ENCODE data around the gene TUBE1.
"Not testable (repeated sequence)": the region's sequence is repeated elsewhere in the genome, so short reads cannot be mapped to it uniquely, and the experiment has no call there.

The TUBE1 gene

DNA sequence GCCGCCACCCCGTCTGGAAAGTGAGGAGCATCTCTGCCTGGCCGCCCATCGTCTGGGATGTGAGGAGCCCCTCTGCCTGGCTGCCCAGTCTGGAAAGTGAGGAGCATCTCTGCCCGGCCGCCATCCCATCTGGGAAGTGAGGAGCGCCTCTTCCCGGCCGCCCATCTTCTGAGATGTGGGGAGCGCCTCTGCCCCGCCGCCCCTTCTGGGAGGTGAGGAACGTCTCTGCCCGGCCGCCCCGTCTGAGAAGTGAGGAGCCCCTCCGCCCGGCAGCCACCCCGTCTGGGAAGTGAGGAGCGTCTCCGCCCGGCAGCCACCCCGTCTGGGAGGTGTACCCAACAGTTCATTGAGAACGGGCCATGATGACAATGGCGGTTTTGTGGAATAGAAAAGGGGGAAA lies 39.8 kb downstream of the TUBE1 start:
- H3K36me3 ChIP-seq (ENCODE audit: control insufficient read depth in 2 of 2, insufficient read depth in 2 of 2, low read length in 2 of 2); H3K9me3 ChIP-seq (ENCODE audit: control insufficient read depth in 2 of 2, low read length in 2 of 2); H3K9ac ChIP-seq (ENCODE audit: low read length in 2 of 2); H3K27me3 ChIP-seq (ENCODE audit: control insufficient read depth in 1 of 2, insufficient read depth in 2 of 2, low read length in 2 of 2); H3K4me3 ChIP-seq (ENCODE audit: low read length in 2 of 2); H3K27ac ChIP-seq (ENCODE audit: low read length): not testable (repeated sequence)
- H3K4me1 ChIP-seq (ENCODE audit: control insufficient read depth, insufficient read depth, low read length) = peaks cover 21% of the 10 kb centered on the region

DNA sequence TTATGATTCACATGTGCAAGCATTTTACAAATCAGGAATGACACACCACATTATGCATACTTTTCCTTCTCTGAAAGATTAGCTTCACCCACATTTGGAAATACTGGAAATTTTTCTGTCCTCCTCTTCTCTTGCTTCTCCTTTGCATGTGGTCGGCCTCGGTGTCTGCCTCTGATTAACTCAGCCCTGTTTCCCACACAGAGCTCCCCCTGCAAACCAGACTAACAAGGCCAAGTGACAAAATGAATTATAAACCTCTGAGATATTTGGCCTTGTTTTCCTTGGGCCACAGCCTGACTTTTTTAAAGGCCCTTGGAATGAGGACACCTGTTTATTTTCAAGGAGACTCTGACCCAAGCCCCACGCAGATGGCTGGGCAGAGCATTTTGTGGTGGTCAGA lies 42.4 kb downstream of the TUBE1 start:
- peak overlapping the region in 1 of 2 donors; percentile 21 for H3K9ac ChIP-seq (ENCODE audit: low read length in 2 of 2)
- H3K4me1 ChIP-seq (ENCODE audit: control insufficient read depth, insufficient read depth, low read length) = peaks cover 23% of the 10 kb centered on the region

DNA sequence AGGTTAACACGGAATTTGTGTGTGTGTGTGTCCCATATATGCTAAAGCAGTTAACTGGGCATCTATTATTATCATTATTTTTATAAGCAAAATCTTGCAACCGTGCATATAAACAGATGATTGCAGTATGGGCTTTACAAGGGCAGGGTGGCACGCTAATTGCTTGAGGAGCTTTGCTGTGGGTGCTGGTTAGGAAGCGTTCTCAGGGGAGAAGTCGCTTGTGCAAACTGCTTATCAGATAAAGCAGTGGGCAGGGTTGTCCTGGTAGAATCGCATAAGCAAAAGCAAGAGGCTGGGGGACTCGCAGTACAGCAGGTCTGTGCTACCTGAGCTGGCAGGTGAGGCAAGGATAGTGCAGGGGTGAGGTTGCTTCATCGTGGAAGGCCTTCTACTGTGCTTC lies 43.1 kb downstream of the TUBE1 start:
- H3K27ac ChIP-seq (ENCODE audit: low read length) = peak overlapping the region; percentile 85
- no peaks in the 10 kb centered on the region for H3K27me3 ChIP-seq (ENCODE audit: control insufficient read depth in 1 of 2, insufficient read depth in 2 of 2, low read length in 2 of 2)
- H3K36me3 ChIP-seq (ENCODE audit: control insufficient read depth in 2 of 2, insufficient read depth in 2 of 2, low read length in 2 of 2) = no peaks in the 10 kb centered on the region
- H3K4me1 ChIP-seq (ENCODE audit: control insufficient read depth, insufficient read depth, low read length) = peaks cover 23% of the 10 kb centered on the region
- H3K9ac ChIP-seq (ENCODE audit: low read length in 2 of 2) = no peak overlapping the region
- no peak overlapping the region for H3K4me3 ChIP-seq (ENCODE audit: low read length in 2 of 2)
- no peaks in the 10 kb centered on the region for H3K9me3 ChIP-seq (ENCODE audit: control insufficient read depth in 2 of 2, low read length in 2 of 2)

More for the DNA sequence above, 42.4 kb downstream of the TUBE1 start:
- H3K36me3 ChIP-seq (ENCODE audit: control insufficient read depth in 2 of 2, insufficient read depth in 2 of 2, low read length in 2 of 2) = no peaks in the 10 kb centered on the region
- no peaks in the 10 kb centered on the region for H3K9me3 ChIP-seq (ENCODE audit: control insufficient read depth in 2 of 2, low read length in 2 of 2)
- H3K27ac ChIP-seq (ENCODE audit: low read length) = peak overlapping the region; percentile 85
- no peak overlapping the region for H3K4me3 ChIP-seq (ENCODE audit: low read length in 2 of 2)
- no peaks in the 10 kb centered on the region for H3K27me3 ChIP-seq (ENCODE audit: control insufficient read depth in 1 of 2, insufficient read depth in 2 of 2, low read length in 2 of 2)

DNA sequence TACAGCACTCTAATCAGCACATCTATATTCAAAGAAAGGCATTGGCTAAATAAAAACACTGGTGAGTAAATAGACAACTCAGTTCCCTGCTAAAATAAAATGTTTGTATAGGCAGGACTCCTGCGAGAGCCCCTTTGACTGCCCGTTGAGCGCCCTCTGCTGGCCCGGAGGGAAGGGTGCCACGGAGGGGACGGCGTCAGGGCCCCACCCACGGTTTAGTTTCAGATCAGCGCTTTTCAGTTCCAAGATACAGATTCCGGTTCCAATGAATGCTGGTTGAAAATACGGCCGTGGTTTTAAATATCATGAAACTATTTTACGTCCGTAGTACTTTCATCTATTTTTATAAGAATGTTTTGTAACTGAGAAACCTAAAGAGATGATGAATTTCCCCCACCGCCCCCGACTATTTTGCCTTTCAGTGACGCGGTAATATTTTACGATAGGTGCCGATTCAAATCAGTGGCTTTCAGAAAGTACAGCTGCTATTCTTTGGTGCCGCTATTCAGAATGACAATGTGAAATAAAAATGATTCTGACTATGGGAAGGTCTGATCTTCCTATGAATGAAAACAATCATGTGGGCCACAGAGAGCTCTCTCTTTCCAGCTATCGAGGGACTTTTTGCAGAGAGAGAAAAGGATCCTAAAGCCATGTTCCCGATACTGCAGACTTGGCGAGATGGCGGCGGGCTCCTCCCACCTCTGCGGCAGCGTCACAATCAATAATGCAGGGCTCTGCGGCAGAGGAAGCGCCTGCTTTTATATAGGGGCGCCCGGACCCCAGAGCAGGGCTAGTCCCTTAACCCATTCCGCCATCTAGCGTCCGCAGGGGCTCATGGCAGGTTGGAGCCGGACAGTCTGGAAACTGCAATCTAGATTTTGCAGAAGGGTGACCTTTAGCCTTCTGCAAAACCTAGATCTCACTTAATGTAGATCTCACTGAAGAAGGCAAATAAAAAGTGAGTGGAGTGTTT lies 44.0 kb downstream of the TUBE1 start:
- no peaks in the 10 kb centered on the region for H3K36me3 ChIP-seq (ENCODE audit: control insufficient read depth in 2 of 2, insufficient read depth in 2 of 2, low read length in 2 of 2)
- peak overlapping the region; percentile 85 for H3K27ac ChIP-seq (ENCODE audit: low read length)
- peak overlapping the region; percentile 81 to 82 for H3K4me3 ChIP-seq (ENCODE audit: low read length in 2 of 2)
- peaks cover 29% of the 10 kb centered on the region for H3K4me1 ChIP-seq (ENCODE audit: control insufficient read depth, insufficient read depth, low read length)
- H3K9me3 ChIP-seq (ENCODE audit: control insufficient read depth in 2 of 2, low read length in 2 of 2) = no peaks in the 10 kb centered on the region
- no peaks in the 10 kb centered on the region for H3K27me3 ChIP-seq (ENCODE audit: control insufficient read depth in 1 of 2, insufficient read depth in 2 of 2, low read length in 2 of 2)
- peak overlapping the region; percentile 81 to 86 for H3K9ac ChIP-seq (ENCODE audit: low read length in 2 of 2)

DNA sequence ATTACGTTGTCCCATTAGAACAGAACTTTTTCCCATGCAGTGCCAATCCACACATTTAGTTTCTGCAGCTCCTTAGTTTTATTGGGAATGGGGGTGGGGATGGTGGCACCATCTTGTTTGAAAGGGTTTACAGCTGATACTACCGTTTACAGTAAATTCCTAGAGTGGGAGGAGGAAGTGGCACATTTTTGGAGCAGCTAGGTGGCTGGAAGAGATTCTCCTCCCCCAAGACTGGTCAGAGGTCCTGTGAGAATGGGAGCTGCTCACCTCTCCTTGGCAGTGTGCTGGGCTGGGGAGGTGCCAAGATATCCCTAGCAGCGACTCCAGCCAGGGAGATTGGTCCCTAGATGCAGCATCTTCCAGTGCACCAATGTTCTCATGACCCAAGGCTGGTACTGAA lies 45.7 kb downstream of the TUBE1 start:
- H3K9me3 ChIP-seq (ENCODE audit: control insufficient read depth in 2 of 2, low read length in 2 of 2) = no peaks in the 10 kb centered on the region

DNA sequence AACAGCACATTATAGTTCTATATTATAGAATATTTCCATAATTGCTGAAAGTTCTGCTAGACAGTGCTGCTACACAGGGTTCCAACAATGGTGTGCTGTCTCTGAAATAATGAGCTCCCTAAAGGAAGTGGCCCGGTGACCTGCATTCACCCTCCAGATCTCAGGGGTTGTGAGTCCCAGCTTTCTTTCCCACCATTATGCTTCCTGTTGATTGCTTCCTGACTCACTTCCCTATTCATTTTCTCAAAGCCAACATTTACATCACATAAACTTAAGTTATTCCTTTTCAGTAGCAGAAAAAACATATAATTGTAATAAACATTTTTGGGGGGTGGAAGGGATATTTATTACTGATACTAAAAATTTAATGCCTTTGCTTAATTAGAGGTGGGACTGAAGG lies 46.3 kb downstream of the TUBE1 start:
- Histone ChIP-seq H3K27me3 (ENCODE audit: control insufficient read depth in 1 of 2, insufficient read depth in 2 of 2, low read length in 2 of 2) (no peaks in the 10 kb centered on the region), H3K27ac (ENCODE audit: low read length) (no peak overlapping the region), H3K9me3 (ENCODE audit: control insufficient read depth in 2 of 2, low read length in 2 of 2) (no peaks in the 10 kb centered on the region), H3K4me1 (ENCODE audit: control insufficient read depth, insufficient read depth, low read length) (peaks cover 38% of the 10 kb centered on the region), H3K36me3 (ENCODE audit: control insufficient read depth in 2 of 2, insufficient read depth in 2 of 2, low read length in 2 of 2) (no peaks in the 10 kb centered on the region), H3K9ac (ENCODE audit: low read length in 2 of 2) (no peak overlapping the region), H3K4me3 (ENCODE audit: low read length in 2 of 2) (no peak overlapping the region)

More for the DNA sequence above, 45.7 kb downstream of the TUBE1 start:
- Histone ChIP-seq H3K36me3 (ENCODE audit: control insufficient read depth in 2 of 2, insufficient read depth in 2 of 2, low read length in 2 of 2) (no peaks in the 10 kb centered on the region), H3K9ac (ENCODE audit: low read length in 2 of 2) (no peak overlapping the region), H3K27ac (ENCODE audit: low read length) (no peak overlapping the region), H3K4me1 (ENCODE audit: control insufficient read depth, insufficient read depth, low read length) (peaks cover 38% of the 10 kb centered on the region), H3K27me3 (ENCODE audit: control insufficient read depth in 1 of 2, insufficient read depth in 2 of 2, low read length in 2 of 2) (no peaks in the 10 kb centered on the region), H3K4me3 (ENCODE audit: low read length in 2 of 2) (no peak overlapping the region)

DNA sequence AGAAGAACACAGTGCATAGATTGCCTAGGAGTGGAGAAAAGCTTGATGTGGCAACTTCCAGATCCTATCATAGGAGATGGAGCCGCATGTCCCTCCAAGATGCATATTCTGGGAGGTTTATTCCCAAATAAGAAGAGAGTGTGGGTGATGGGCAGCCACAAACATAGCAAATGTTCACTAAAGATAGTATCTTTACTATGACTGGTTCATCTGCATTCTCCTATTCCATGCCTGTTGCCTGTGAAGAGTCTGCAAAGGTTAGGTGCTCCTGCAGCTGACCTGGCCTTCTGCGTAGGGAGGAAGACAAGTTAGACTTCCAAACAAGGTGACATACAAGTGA lies 47.9 kb downstream of the TUBE1 start:
- no peak overlapping the region for H3K4me3 ChIP-seq (ENCODE audit: low read length in 2 of 2)
- H3K9me3 ChIP-seq (ENCODE audit: control insufficient read depth in 2 of 2, low read length in 2 of 2) = no peaks in the 10 kb centered on the region
- H3K27ac ChIP-seq (ENCODE audit: low read length) = no peak overlapping the region
- H3K9ac ChIP-seq (ENCODE audit: low read length in 2 of 2) = no peak overlapping the region
- H3K27me3 ChIP-seq (ENCODE audit: control insufficient read depth in 1 of 2, insufficient read depth in 2 of 2, low read length in 2 of 2) = no peaks in the 10 kb centered on the region
- H3K4me1 ChIP-seq (ENCODE audit: control insufficient read depth, insufficient read depth, low read length) = peaks cover 26% of the 10 kb centered on the region
- H3K36me3 ChIP-seq (ENCODE audit: control insufficient read depth in 2 of 2, insufficient read depth in 2 of 2, low read length in 2 of 2) = no peaks in the 10 kb centered on the region

DNA sequence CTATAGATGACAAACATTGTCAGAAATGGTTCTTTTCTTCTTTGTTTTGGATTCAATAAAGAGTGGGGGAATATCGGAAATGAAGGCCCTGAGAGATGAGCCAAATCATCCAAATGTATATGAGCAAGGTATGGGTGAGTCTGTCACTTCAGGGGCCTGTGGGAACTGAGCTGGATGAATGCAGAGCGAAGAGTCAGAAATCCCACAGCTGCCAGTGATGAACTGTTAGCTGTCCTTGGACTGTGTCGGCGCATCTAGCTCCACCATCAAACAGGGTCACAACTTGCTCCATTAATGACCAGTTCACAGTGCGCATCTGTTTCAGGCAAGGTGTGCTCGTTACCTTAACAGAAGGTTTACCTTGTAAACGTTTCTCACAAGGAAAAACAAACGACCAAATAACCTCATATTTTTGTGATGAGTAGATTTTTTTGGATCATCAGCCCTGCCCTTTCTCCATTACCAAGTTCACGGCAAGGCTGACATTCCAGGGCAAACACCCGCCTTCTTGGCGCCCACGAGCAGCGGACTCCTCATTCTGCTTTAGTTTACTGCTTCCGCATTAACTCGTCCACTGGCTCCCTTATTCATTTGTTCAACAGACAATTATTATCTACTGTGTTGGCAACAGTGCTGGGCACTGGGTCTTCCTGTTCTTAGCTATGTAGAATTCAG lies 48.4 kb downstream of the TUBE1 start:
- Histone ChIP-seq H3K4me1 (ENCODE audit: control insufficient read depth, insufficient read depth, low read length) (peaks cover 23% of the 10 kb centered on the region), H3K36me3 (ENCODE audit: control insufficient read depth in 2 of 2, insufficient read depth in 2 of 2, low read length in 2 of 2) (no peaks in the 10 kb centered on the region), H3K27ac (ENCODE audit: low read length) (no peak overlapping the region), H3K9me3 (ENCODE audit: control insufficient read depth in 2 of 2, low read length in 2 of 2) (no peaks in the 10 kb centered on the region), H3K9ac (ENCODE audit: low read length in 2 of 2) (no peak overlapping the region), H3K27me3 (ENCODE audit: control insufficient read depth in 1 of 2, insufficient read depth in 2 of 2, low read length in 2 of 2) (no peaks in the 10 kb centered on the region), H3K4me3 (ENCODE audit: low read length in 2 of 2) (no peak overlapping the region)

DNA sequence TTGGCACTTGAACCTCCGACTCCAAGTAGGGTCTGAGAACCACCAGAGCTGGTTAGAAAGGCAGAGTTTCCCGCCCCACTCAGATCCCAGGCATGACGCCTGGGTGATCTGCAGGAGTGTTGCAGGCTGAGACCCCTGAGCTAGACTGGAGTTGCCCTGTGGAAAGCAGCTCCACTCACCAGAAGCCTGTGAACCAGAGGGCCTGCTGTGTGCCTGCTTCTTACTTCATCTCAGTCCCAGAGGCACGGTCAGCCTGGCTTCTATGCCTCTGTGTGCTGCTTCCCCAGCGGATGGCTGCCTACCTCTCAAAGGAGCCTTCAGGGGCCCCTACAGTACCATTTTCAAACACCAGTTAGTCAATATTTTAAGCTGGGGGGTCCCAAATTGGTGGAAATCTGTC lies 49.0 kb downstream of the TUBE1 start:
- H3K36me3 ChIP-seq (ENCODE audit: control insufficient read depth in 2 of 2, insufficient read depth in 2 of 2, low read length in 2 of 2) = no peaks in the 10 kb centered on the region
- no peaks in the 10 kb centered on the region for H3K27me3 ChIP-seq (ENCODE audit: control insufficient read depth in 1 of 2, insufficient read depth in 2 of 2, low read length in 2 of 2)
- H3K27ac ChIP-seq (ENCODE audit: low read length) = peak overlapping the region; percentile 58
- H3K4me1 ChIP-seq (ENCODE audit: control insufficient read depth, insufficient read depth, low read length) = peaks cover 19% of the 10 kb centered on the region
- no peaks in the 10 kb centered on the region for H3K9me3 ChIP-seq (ENCODE audit: control insufficient read depth in 2 of 2, low read length in 2 of 2)
- H3K9ac ChIP-seq (ENCODE audit: low read length in 2 of 2) = peak overlapping the region in 1 of 2 donors; percentile 29
- peak overlapping the region in 1 of 2 donors; percentile 29 for H3K4me3 ChIP-seq (ENCODE audit: low read length in 2 of 2)

DNA sequence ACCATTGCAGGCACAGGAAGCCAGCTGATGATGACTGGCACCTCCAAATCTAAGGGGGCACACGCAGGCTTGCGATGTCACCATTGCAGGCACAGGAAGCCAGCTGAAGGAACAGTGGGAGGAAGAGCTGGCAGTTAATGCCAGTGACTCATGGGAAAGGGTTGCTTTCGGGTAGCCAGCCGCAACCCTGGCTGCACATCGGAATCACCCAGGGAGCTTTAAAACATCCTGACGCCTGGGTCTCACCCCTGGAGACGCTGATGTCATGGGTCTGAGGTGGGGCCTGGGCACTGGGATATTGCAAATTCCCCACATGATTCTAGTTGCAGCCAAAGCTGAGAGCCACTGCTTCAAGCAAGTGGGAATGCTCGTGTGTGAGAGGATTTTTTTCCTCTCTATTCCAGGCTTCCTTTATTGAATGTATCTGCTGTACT lies 49.5 kb downstream of the TUBE1 start:
- no peaks in the 10 kb centered on the region for H3K9me3 ChIP-seq (ENCODE audit: control insufficient read depth in 2 of 2, low read length in 2 of 2)
- H3K9ac ChIP-seq (ENCODE audit: low read length in 2 of 2) = peak overlapping the region in 1 of 2 donors; percentile 21
- peak overlapping the region in 1 of 2 donors; percentile 29 for H3K4me3 ChIP-seq (ENCODE audit: low read length in 2 of 2)
- H3K27ac ChIP-seq (ENCODE audit: low read length) = peak overlapping the region; percentile 58
- H3K27me3 ChIP-seq (ENCODE audit: control insufficient read depth in 1 of 2, insufficient read depth in 2 of 2, low read length in 2 of 2) = no peaks in the 10 kb centered on the region
- no peaks in the 10 kb centered on the region for H3K36me3 ChIP-seq (ENCODE audit: control insufficient read depth in 2 of 2, insufficient read depth in 2 of 2, low read length in 2 of 2)
- peaks cover 19% of the 10 kb centered on the region for H3K4me1 ChIP-seq (ENCODE audit: control insufficient read depth, insufficient read depth, low read length)
